GM12878 (cell line): Measurements from ENCODE around the gene EPOP. TPM values are rescaled to one million over a fixed set of nuclear protein-coding genes. Genes with fewer than 3 reads are reported as not detected.

Experiments
- BCLAF1 ChIP-seq: fragments of 450-650 bp; IDR thresholded peaks from 2 replicates; pipeline ENCODE4 v1.6.1; 2017; ENCODE audit warnings: antibody characterized with exemption, mild to moderate bottlenecking, moderate library complexity
- BHLHE40 ChIP-seq, 2 experiments: fragments of 450-650 bp in 1 of 2; IDR thresholded peaks; 2 replicates each; pipeline ENCODE4 v1.6.1; 2011 to 2017; ENCODE audit warnings: low read depth in 2 of 2, borderline replicate concordance in 1 of 2, improper control_type of control experiment in 1 of 2, low read length in 1 of 2, mild to moderate bottlenecking in 1 of 2
- CEBPZ ChIP-seq: fragments of 150-350 bp; IDR thresholded peaks from 2 replicates; pipeline ENCODE4 v1.6.1; 2016; ENCODE audit warnings: low read depth, low read length
- CHD2 ChIP-seq: IDR thresholded peaks from 2 replicates; pipeline ENCODE4 v1.6.1; 2011; ENCODE audit warnings: low read depth, low read length, improper control_type of control experiment, borderline replicate concordance
- CHD4 ChIP-seq: fragments of 200-600 bp; sonication (generic); IDR thresholded peaks from 2 replicates; pipeline ENCODE4 v1.6.1; 2016; ENCODE audit warnings: mild to moderate bottlenecking
- EED ChIP-seq: sonication (generic); IDR thresholded peaks from 2 replicates; pipeline ENCODE4 v1.6.1; 2016; ENCODE audit warnings: antibody characterized with exemption, low read depth
- FOXM1 ChIP-seq: IDR thresholded peaks from 2 replicates; pipeline ENCODE4 v1.6.1; 2012; ENCODE audit warnings: low read depth, mild to moderate bottlenecking, inconsistent platforms, low read length, moderate library complexity
- GATAD2B ChIP-seq: fragments of 450-650 bp; conservative IDR thresholded peaks from 2 replicates; pipeline ENCODE4 v1.6.1; 2017; ENCODE audit warnings: low read depth, mild to moderate bottlenecking, moderate library complexity
- IKZF2 ChIP-seq, 2 experiments: fragments of 450-650 bp; IDR thresholded peaks; 2 replicates each; pipeline ENCODE4 v1.6.1; 2017; ENCODE audit warnings: mild to moderate bottlenecking in 2 of 2, moderate library complexity in 2 of 2
- MAX ChIP-seq: IDR thresholded peaks from 2 replicates; pipeline ENCODE4 v1.6.1; 2012; ENCODE audit warnings: low read depth, low read length, improper control_type of control experiment
- MTA3 ChIP-seq: IDR thresholded peaks from 2 replicates; pipeline ENCODE4 v1.6.1; 2012; ENCODE audit warnings: low read length, inconsistent platforms, borderline replicate concordance
- NBN ChIP-seq: fragments of 450-650 bp; IDR thresholded peaks from 2 replicates; pipeline ENCODE4 v1.6.1; 2016
- NR2F1 ChIP-seq: fragments of 450-650 bp; conservative IDR thresholded peaks from 2 replicates; pipeline ENCODE4 v1.6.1; 2017; ENCODE audit warnings: mild to moderate bottlenecking
- PAX5 ChIP-seq: IDR thresholded peaks from 2 replicates; pipeline ENCODE4 v1.6.1; 2011; ENCODE audit warnings: low read depth, low read length, borderline replicate concordance
- POU2F2 ChIP-seq: IDR thresholded peaks from 3 replicates; pipeline ENCODE4 v1.6.1; 2011; ENCODE audit warnings: low read depth, mild to moderate bottlenecking, low read length, borderline replicate concordance
- PRDM15 ChIP-seq: fragments of 450-650 bp; formaldehyde crosslinking; IDR thresholded peaks from 2 replicates; pipeline ENCODE4 v1.4.0; 2020; ENCODE audit warnings: mild to moderate bottlenecking, moderate library complexity
- RAD51 ChIP-seq: fragments of 450-650 bp; IDR thresholded peaks from 2 replicates; pipeline ENCODE4 v1.6.1; 2016; ENCODE audit warnings: moderate library complexity, mild to moderate bottlenecking, inconsistent platforms
- SKIL ChIP-seq: fragments of 450-650 bp; IDR thresholded peaks from 2 replicates; pipeline ENCODE4 v1.6.1; 2017; ENCODE audit warnings: mild to moderate bottlenecking, low read depth, inconsistent platforms; ENCODE audit not compliant: poor library complexity, severe bottlenecking
- SMARCA5 ChIP-seq: fragments of 450-650 bp; IDR thresholded peaks from 2 replicates; pipeline ENCODE4 v1.6.1; 2017; ENCODE audit warnings: mild to moderate bottlenecking
- TCF7 ChIP-seq: IDR thresholded peaks from 2 replicates; pipeline ENCODE4 v1.6.1; 2014; ENCODE audit warnings: antibody characterized with exemption, borderline replicate concordance
- ZNF622 ChIP-seq: fragments of 450-650 bp; IDR thresholded peaks from 2 replicates; pipeline ENCODE4 v1.6.1; 2017; ENCODE audit warnings: mild to moderate bottlenecking, inconsistent platforms
- polyA plus RNA-seq, 11 experiments: library from polyadenylated mRNA; depleted of rRNA in 4 of 11; unstranded in 6 of 11; stranded (reverse) in 5 of 11; fragments of >200 nt; fragmentation: Nextera tagmentation in 4 of 11; fragmentation: Illumina TruSeq in 1 of 11; extraction: Ambion mirVana in 4 of 11; extraction: Trizol in 1 of 11; gene quantifications; 1 replicate in 1 of 11; 2 replicates in 10 of 11; pipeline versions ENCODE4 v1.2.1 to v1.2.3, GENCODE V29; 2011 to 2016; ENCODE audit warnings: inconsistent platforms in 2 of 11, missing spikeins in 2 of 11, low read depth in 1 of 11
- total RNA-seq, 4 experiments: library from RNA; depleted of rRNA in 3 of 4; stranded (reverse); fragments of >200 nt in 3 of 4; fragmentation: Illumina TruSeq in 1 of 4; extraction: Trizol in 1 of 4; gene quantifications; 2 replicates each; pipeline versions ENCODE4 v1.2.1 to v1.2.3, GENCODE V29; 2013 to 2021

EPOP gene
- total and polyA plus RNA-seq, 10 of the 15 experiments (the other 5 are each of a cell fraction or from before 2014, with no cell fraction given), result 0.53 to 9.0 (median 3.7) TPM

- no peak for TF ChIP-seq PAX5
- no peak for TF ChIP-seq CHD2
- TF ChIP-seq CEBPZ, result no peak
- no peak for TF ChIP-seq NBN
- no peak for TF ChIP-seq CHD4
- TF ChIP-seq TCF7, result no peak
- TF ChIP-seq IKZF2 (IDR thresholded peaks at IDR 0.05), result no peak
- no peak for TF ChIP-seq SKIL
- TF ChIP-seq EED, result no peak
- no peak for TF ChIP-seq ZNF622
- peak; percentile 32; the same call in 1 of the 2 replicates for TF ChIP-seq GATAD2B
- TF ChIP-seq PRDM15 (CRISPR knock-in tag), result no peak
- no peak for TF ChIP-seq MTA3
- no peak for TF ChIP-seq FOXM1
- no peak for TF ChIP-seq NR2F1
- TF ChIP-seq SMARCA5, result no peak
- TF ChIP-seq POU2F2, result no peak
- no peak for TF ChIP-seq RAD51
- no peak for TF ChIP-seq MAX
- TF ChIP-seq BHLHE40 (IDR thresholded peaks at IDR 0.05; ENCODE audit: borderline replicate concordance in 1 of 2, low read depth in 2 of 2, low read length in 1 of 2), result 0 out of 4 replicates have a peak, but pooled peaks of 1 of the 2 experiments have one; percentile 3
- no peak for TF ChIP-seq BCLAF1
Measured at GRCh38 chr17:38673707-38674013, 1.1 kb downstream of the EPOP start (continued).
